Panc1 (cell line): ENCODE results near the gene ALKAL2. TPM values are rescaled to one million over a fixed set of nuclear protein-coding genes. Genes with fewer than 3 reads are reported as not detected.

Experiments used
- ATAC-seq: fragments of 200-7000 bp; cut with Tn5 transposase; 2 replicates; pipeline ENCODE4 v1.9.1; 2020; ENCODE audit warnings: mild to moderate bottlenecking, moderate library complexity
- BruUV-seq: library from RNA; stranded (reverse); fragments of 400-500 nt; replicated peaks from 2 replicates; lab custom pipeline; 2021; lab: Mats Ljungman, UMichigan
- CTCF ChIA-PET: fragments of 300-600 bp; sonication (Branson Sonifier 250); formaldehyde crosslinking; loops from one replicate; lab custom pipeline; 2022; ENCODE audit warnings: antibody characterized with exemption; lab: Charles Lee
- POLR2A ChIA-PET: fragments of 300-600 bp; sonication (Branson Sonifier 250); formaldehyde crosslinking; loops from one replicate; lab custom pipeline; 2022; ENCODE audit warnings: antibody characterized with exemption; lab: Charles Lee
- DNase-seq: peaks from one replicate; pipeline ENCODE4 v3.0.0-alpha.2; 2010; ENCODE audit warnings: low read depth, low spot score
- H3K27ac ChIP-seq: 2 replicates; pipeline ENCODE4 v1.5.1; 2011; ENCODE audit warnings: mild to moderate bottlenecking, low read length, inconsistent platforms
- H3K27me3 ChIP-seq: fragments of 200-500 bp; sonication (Bioruptor generic); 2 replicates; pipeline ENCODE4 v1.6.0; 2014; ENCODE audit warnings: low read length, inconsistent platforms; ENCODE audit not compliant: control insufficient read depth, insufficient read depth
- H3K36me3 ChIP-seq: fragments of 200-500 bp; sonication (Bioruptor generic); 2 replicates; pipeline ENCODE4 v1.5.1; 2014; ENCODE audit warnings: inconsistent platforms, mild to moderate bottlenecking, low read length, moderate library complexity; ENCODE audit not compliant: control insufficient read depth, insufficient read depth
- H3K4me1 ChIP-seq: 2 replicates; pipeline ENCODE4 v1.5.1; 2011; ENCODE audit warnings: inconsistent platforms, mild to moderate bottlenecking, low read length, moderate library complexity; ENCODE audit not compliant: control insufficient read depth, insufficient read depth
- H3K4me3 ChIP-seq, 2 experiments: 2 replicates each; pipeline ENCODE4 v1.5.1; 2011 to 2012; ENCODE audit warnings: low read depth in 2 of 2, low read length in 2 of 2, mild to moderate bottlenecking in 2 of 2, inconsistent platforms in 1 of 2, moderate library complexity in 1 of 2
- H3K9me3 ChIP-seq: fragments of 200-500 bp; sonication (Bioruptor generic); 2 replicates; pipeline ENCODE4 v1.5.1; 2014; ENCODE audit warnings: low read depth, mild to moderate bottlenecking, inconsistent platforms, low read length, moderate library complexity; ENCODE audit not compliant: control insufficient read depth, insufficient read depth
- CTCF ChIP-seq: fragments of 450-650 bp; IDR thresholded peaks from 2 replicates; pipeline ENCODE4 v1.5.1; 2017; ENCODE audit warnings: mild to moderate bottlenecking
- POLR2AphosphoS5 ChIP-seq: IDR thresholded peaks from 2 replicates; pipeline ENCODE4 v1.6.1; 2012; ENCODE audit warnings: mild to moderate bottlenecking, low read depth, low read length, moderate library complexity
- REST ChIP-seq, 2 experiments: IDR thresholded peaks; 2 replicates each; pipeline ENCODE4 v1.6.1; 2011 to 2012; ENCODE audit warnings: low read depth in 2 of 2, control low read depth in 1 of 2, low read length in 1 of 2, mild to moderate bottlenecking in 1 of 2, moderate library complexity in 1 of 2; ENCODE audit not compliant: insufficient read depth in 1 of 2
- SIN3A ChIP-seq: IDR thresholded peaks from 2 replicates; pipeline ENCODE4 v1.6.1; 2012; ENCODE audit warnings: low read depth, mild to moderate bottlenecking, low read length, moderate library complexity, borderline replicate concordance; ENCODE audit not compliant: insufficient read depth
- TCF7L2 ChIP-seq: IDR thresholded peaks from 2 replicates; pipeline ENCODE4 v1.6.1; 2011; ENCODE audit warnings: mild to moderate bottlenecking, low read depth, low read length, inconsistent platforms
- in situ Hi-C: cut with HindIII; loops from 2 replicates; pipeline ENCODE4 v1.10.0; 2016; ENCODE audit warnings: low sequenced_read_pairs, low pct_unique_long_range_greater_than_20kb
- intact Hi-C: fragments of 100-400 bp; cut with micrococcal nuclease; formaldehyde crosslinking; loops from one replicate; pipeline ENCODE4 v1.10.0; 2022; ENCODE audit not compliant: unreplicated experiment
- total RNA-seq: library from RNA; stranded (reverse); gene quantifications from one replicate; pipeline ENCODE4 v1.2.1, GENCODE V29; 2021; ENCODE audit not compliant: unreplicated experiment

The ALKAL2 gene
- total RNA-seq, 1 experiment from 2014 or later = not detected

DNA sequence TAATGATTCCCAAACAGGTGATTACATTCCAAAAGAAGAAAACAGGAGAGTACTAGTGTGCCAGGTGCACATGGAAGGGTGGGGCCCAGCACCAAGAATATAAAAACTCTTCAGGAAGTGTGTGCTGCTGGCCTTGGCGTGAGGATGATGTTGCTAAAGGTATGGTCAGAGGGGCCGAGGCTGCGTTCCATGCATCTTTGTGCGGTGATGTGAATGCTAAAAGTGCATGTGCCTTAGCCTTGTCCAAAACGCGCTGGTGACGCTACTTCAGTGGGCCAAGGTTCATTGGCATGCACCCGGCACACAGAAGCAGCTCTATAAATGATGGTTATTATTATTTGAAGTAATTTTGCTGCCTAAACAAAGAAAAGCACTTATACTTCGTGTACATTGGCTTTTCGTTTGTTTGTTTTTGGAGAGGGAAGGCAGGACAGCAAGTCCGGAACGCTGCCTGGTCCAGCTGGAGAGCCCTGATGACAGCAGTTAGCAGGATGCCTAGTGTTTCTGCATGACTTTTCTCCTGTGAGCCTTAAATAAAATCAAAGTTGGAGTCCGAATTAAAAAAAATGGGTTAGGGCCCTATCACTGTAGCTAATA lies 2.9 kb downstream of the ALKAL2 start:
- no peak for DNase-seq
- in situ Hi-C loops = no loop called here
- H3K4me3 ChIP-seq = no peak overlapping the region
- TF ChIP-seq REST (IDR thresholded peaks at IDR 0.05; ENCODE audit: insufficient read depth in 1 of 2, low read depth in 2 of 2, low read length in 1 of 2) (no peak), SIN3A (no peak), TCF7L2 (no peak), CTCF (no peak), POLR2AphosphoS5 (no peak)
- no peaks in the 10 kb centered on the region; the same call in none of the 2 replicates for H3K4me1 ChIP-seq
- H3K9me3 ChIP-seq = no peaks in the 10 kb centered on the region
- peaks cover 3% of the 10 kb centered on the region; the same call in 1 of the 2 replicates for H3K27me3 ChIP-seq
- peaks cover 1% of the 10 kb centered on the region; the same call in 1 of the 2 replicates for H3K36me3 ChIP-seq
- ATAC-seq = no peak
- no TSS peak for BruUV-seq
- POLR2A ChIA-PET = no interaction called here
- intact Hi-C loops = no loop called here
- no peak overlapping the region for H3K27ac ChIP-seq
- CTCF ChIA-PET = no interaction called here

GRCh38 chr2:283996-284794 lies 3.7 kb downstream of the ALKAL2 start:
- ChIA-PET CTCF (no interaction called here), POLR2A (no interaction called here)
- Histone ChIP-seq H3K27ac (no peak overlapping the region), H3K9me3 (no peaks in the 10 kb centered on the region), H3K27me3 (peaks cover 2% of the 10 kb centered on the region; the same call in 1 of the 2 replicates), H3K36me3 (peaks cover 9% of the 10 kb centered on the region), H3K4me1 (no peaks in the 10 kb centered on the region; the same call in none of the 2 replicates), H3K4me3 (no peak overlapping the region)
- in situ Hi-C loops (no loop called here), intact Hi-C loops (no loop called here)
- DNase-seq (no peak), ATAC-seq (no peak)
- TF ChIP-seq TCF7L2 (no peak), REST (IDR thresholded peaks at IDR 0.05; ENCODE audit: insufficient read depth in 1 of 2, low read depth in 2 of 2, low read length in 1 of 2) (no peak), POLR2AphosphoS5 (no peak), SIN3A (no peak), CTCF (no peak)
- BruUV-seq = no TSS peak
